Ovary (tissue), 9 donors: ENCODE measurements around the gene OR8B8. TPM values are rescaled to one million over a fixed set of nuclear protein-coding genes. Genes with fewer than 3 reads are reported as not detected.

ENCODE experiments used
- DNase-seq, 5 donors: peaks; one replicate each; pipeline ENCODE4 v3.0.0-alpha.2; 2019 to 2020
- H3K27ac ChIP-seq, 2 donors: fragments of 200-600 bp; one replicate each; pipeline versions ENCODE4 v1.5.1 to v1.8.0; 2019 to 2022
- H3K27me3 ChIP-seq: fragments of 200-600 bp; one replicate; pipeline ENCODE4 v1.8.0; 2022
- H3K36me3 ChIP-seq: fragments of 200-600 bp; sonication (generic); one replicate; pipeline ENCODE4 v1.5.1; 2019
- H3K4me1 ChIP-seq: one replicate; pipeline ENCODE4 v1.8.1; 2013; ENCODE audit warnings: mild to moderate bottlenecking, moderate library complexity; ENCODE audit not compliant: insufficient read depth
- H3K4me3 ChIP-seq: fragments of 200-600 bp; sonication (generic); one replicate; pipeline ENCODE4 v1.5.1; 2017
- H3K9me3 ChIP-seq, 2 donors: fragments of 200-600 bp in 1 of 2; sonication (generic) in 1 of 2; one replicate each; pipeline versions ENCODE4 v1.5.1 to v1.8.1; 2013 to 2019; ENCODE audit warnings: mild to moderate bottlenecking in 1 of 2, moderate library complexity in 1 of 2
- CTCF ChIP-seq, 3 donors: fragments of 450-650 bp in 2 of 3; fragments of 200-600 bp in 1 of 3; IDR thresholded peaks; one replicate each; pipeline versions ENCODE4 v1.5.1 to v1.8.0; 2016 to 2022; ENCODE audit warnings: antibody characterized with exemption in 3 of 3, mild to moderate bottlenecking in 1 of 3
- EP300 ChIP-seq: sonication (generic); formaldehyde crosslinking; IDR thresholded peaks from one replicate; pipeline ENCODE4 v1.6.1; 2017; ENCODE audit warnings: antibody characterized with exemption
- POLR2A ChIP-seq: fragments of 450-650 bp; IDR thresholded peaks from one replicate; pipeline ENCODE4 v1.6.1; 2017; ENCODE audit warnings: antibody characterized with exemption, mild to moderate bottlenecking, moderate library complexity
- WGBS, 3 donors: extraction: QIAGEN DNeasy Blood & Tissue Kit in 1 of 3; methylation state at CpG; one replicate each; pipeline versions ENCODE4 v1.1.5 to v1.1.7; 2013 to 2017; 5-methylcytosine and 5-hydroxymethylcytosine counted together
- intact Hi-C, 4 donors: fragments of 100-400 bp; cut with DNase I; formaldehyde crosslinking; loops; one replicate each; pipeline versions ENCODE4 v1.11.0 to v1.15.1; 2022 to 2023
- polyA plus RNA-seq, 2 donors: library from polyadenylated mRNA; stranded (reverse); fragments of 200-250 nt in 1 of 2; fragments of 350-450 nt in 1 of 2; fragmentation: Illumina TruSeq in 1 of 2; extraction: RNeasy Lipid Tissue Mini Kit (QIAGEN cat#74804) in 1 of 2; gene quantifications; one replicate each; pipeline ENCODE4 v1.2.3, GENCODE V29; 2013 to 2014
- total RNA-seq, 7 donors: library from RNA; depleted of rRNA in 2 of 7; stranded (reverse); fragments of >200 nt in 2 of 7; fragmentation: NEBNext Ultra II Directional in 3 of 7; extraction: Animal tissue kit (Norgen Biotek cat#: 25700) in 3 of 7; gene quantifications; one replicate each; pipeline versions ENCODE4 v1.1.0 to v1.2.4, GENCODE V29; 2016 to 2023
- donor health status: DM: no; HTN: no; CAD: no; lungs with moderate emphysema.
- donor health status: DM: no; HTN: no; CAD: no.
- donor health status: Bipolar disorder and iron deficiency.
- donor health status: DM: yes; HTN: yes; CAD: no.
- donor health status: DM: no; HTN: no; CAD: no.
- donor health status: DM: yes; HTN: yes; CAD: no.

OR8B8 gene
- total and polyA plus RNA-seq, 9 donors, result not detected

- Histone ChIP-seq H3K27ac (no peak overlapping the region), H3K36me3 (no peaks in the 10 kb centered on the region), H3K4me1 (no peaks in the 10 kb centered on the region), H3K27me3 (no peaks in the 10 kb centered on the region), H3K9me3 (no peaks in the 10 kb centered on the region), H3K4me3 (no peak overlapping the region)
- intact Hi-C loops, result no loop called here
- WGBS, 3 donors, result 24 to 40% (median 31%) methylated on average over 20 of the region's 20 CpGs
- TF ChIP-seq CTCF (IDR thresholded peaks at IDR 0.05) (no peak), EP300 (no peak)
- no peak for DNase-seq
These were observed 36.1 kb upstream of the OR8B8 start for GRCh38 chr11:124481365-124482323.

- Histone ChIP-seq H3K27ac (no peak overlapping the region), H3K4me3 (no peak overlapping the region), H3K9me3 (no peaks in the 10 kb centered on the region), H3K27me3 (no peaks in the 10 kb centered on the region), H3K4me1 (no peaks in the 10 kb centered on the region), H3K36me3 (no peaks in the 10 kb centered on the region)
- no peak for TF ChIP-seq POLR2A
- no peak for TF ChIP-seq CTCF (IDR thresholded peaks at IDR 0.05)
- TF ChIP-seq EP300, result no peak
- WGBS, 3 donors, result 38 to 55% (median 43%) methylated on average over 3 of the region's 3 CpGs
- intact Hi-C loops, result no loop called here
- DNase-seq, result no peak
These were observed 34.1 kb upstream of the OR8B8 start for GRCh38 chr11:124479561-124479960.

- intact Hi-C loops, result no loop called here
- H3K27ac ChIP-seq, result no peak overlapping the region
- H3K27me3 ChIP-seq, result no peaks in the 10 kb centered on the region
- no peak for DNase-seq
- no peaks in the 10 kb centered on the region for H3K36me3 ChIP-seq
- 51 to 65% (median 53%) methylated on average over 2 of the region's 2 CpGs for WGBS, 3 donors
- H3K4me3 ChIP-seq, result no peak overlapping the region
- TF ChIP-seq EP300, result no peak
- TF ChIP-seq POLR2A, result no peak
- TF ChIP-seq CTCF (IDR thresholded peaks at IDR 0.05), result no peak
- no peaks in the 10 kb centered on the region for H3K4me1 ChIP-seq
- H3K9me3 ChIP-seq, result no peaks in the 10 kb centered on the region
These were observed 29.8 kb upstream of the OR8B8 start for GRCh38 chr11:124475265-124475664.

GRCh38 chr11:124474779-124475178 is 29.3 kb upstream of the OR8B8 start:
- DNase-seq, result no peak
- H3K4me3 ChIP-seq, result no peak overlapping the region
- no peaks in the 10 kb centered on the region for H3K9me3 ChIP-seq
- intact Hi-C loops, result no loop called here
- H3K4me1 ChIP-seq, result no peaks in the 10 kb centered on the region
- WGBS, 3 donors, result 80 to 91% (median 81%) methylated on average over 2 of the region's 2 CpGs
- no peaks in the 10 kb centered on the region for H3K27me3 ChIP-seq
- H3K36me3 ChIP-seq, result no peaks in the 10 kb centered on the region
- TF ChIP-seq EP300 (no peak), CTCF (IDR thresholded peaks at IDR 0.05) (no peak), POLR2A (no peak)
- H3K27ac ChIP-seq, result no peak overlapping the region
